Rectal smooth muscle tissue (tissue), 1 donor: Measurements from ENCODE around the gene OR52E6.

Experiments
- H3K27ac ChIP-seq: one replicate; pipeline ENCODE4 v1.7.0; 2013; ENCODE audit warnings: low read depth, low read length, inconsistent platforms
- H3K27me3 ChIP-seq: one replicate; pipeline ENCODE4 v1.7.0; 2013; ENCODE audit warnings: low read length; ENCODE audit not compliant: control insufficient read depth, insufficient read depth
- H3K36me3 ChIP-seq: one replicate; pipeline ENCODE4 v1.7.0; 2013; ENCODE audit warnings: low read length; ENCODE audit not compliant: control insufficient read depth, insufficient read depth
- H3K4me1 ChIP-seq: one replicate; pipeline ENCODE4 v1.7.0; 2013; ENCODE audit warnings: low read length; ENCODE audit not compliant: control insufficient read depth, insufficient read depth
- H3K4me3 ChIP-seq: one replicate; pipeline ENCODE4 v1.7.0; 2013; ENCODE audit warnings: low read length
- H3K9ac ChIP-seq: one replicate; pipeline ENCODE4 v1.7.0; 2013; ENCODE audit warnings: low read length

Gene OR52E6

GRCh38 chr11:5841797-5842196 lies at the start of gene OR52E6:
Gene OR52E6, minus strand, starts transcription at chr11:5841897. Its CDS starts 0 bp downstream, at chr11:5841897.
- no peak within 1 kb of the TSS for H3K4me3 ChIP-seq

DNA sequence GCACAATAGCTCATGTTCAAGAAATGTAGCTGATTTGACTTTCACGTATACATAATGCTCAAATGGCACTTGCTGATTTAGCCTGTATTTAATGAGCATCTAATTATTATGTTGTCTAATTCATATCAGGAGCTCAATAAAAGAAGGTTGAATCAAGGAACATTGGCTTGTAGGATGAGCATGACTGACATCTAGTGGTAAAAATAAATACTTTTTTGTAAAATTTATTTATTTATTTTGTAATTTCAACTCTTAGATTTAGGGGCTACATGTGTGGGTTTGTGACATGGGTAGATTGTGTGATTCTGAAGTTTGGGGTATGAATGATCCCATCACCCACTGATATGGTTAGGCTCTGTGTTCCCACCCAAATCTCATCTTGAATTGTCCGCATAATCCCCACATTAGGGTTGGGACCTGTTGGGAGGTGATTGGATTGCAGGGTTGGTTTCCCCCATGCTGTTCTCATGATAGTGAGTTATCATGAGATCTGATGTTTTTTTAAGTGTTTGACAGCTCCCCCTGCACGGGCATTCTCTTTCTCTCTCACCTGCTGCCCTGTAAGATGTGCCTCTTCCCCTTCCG lies 49.6 kb upstream of the OR52E6 start:
- H3K4me1 ChIP-seq = no peaks in the 10 kb centered on the region
- no peak overlapping the region for H3K9ac ChIP-seq
- no peaks in the 10 kb centered on the region for H3K27me3 ChIP-seq
- H3K36me3 ChIP-seq = no peaks in the 10 kb centered on the region
- H3K4me3 ChIP-seq = no peak overlapping the region
- H3K27ac ChIP-seq = no peak overlapping the region

More at GRCh38 chr11:5841797-5842196, at the start of gene OR52E6:
- Histone ChIP-seq H3K4me1 (no peaks in the 10 kb centered on the region), H3K27ac (no peak within 1 kb of the TSS), H3K9ac (no peak within 1 kb of the TSS), H3K27me3 (no peaks in the 10 kb centered on the region), H3K36me3 (no peaks in the 10 kb centered on the region)

GRCh38 chr11:5887661-5888060 lies 46.0 kb upstream of the OR52E6 start:
- no peak overlapping the region for H3K4me3 ChIP-seq
- no peak overlapping the region for H3K27ac ChIP-seq
- H3K9ac ChIP-seq = no peak overlapping the region
- H3K4me1 ChIP-seq = no peaks in the 10 kb centered on the region
- no peaks in the 10 kb centered on the region for H3K36me3 ChIP-seq
- no peaks in the 10 kb centered on the region for H3K27me3 ChIP-seq

DNA sequence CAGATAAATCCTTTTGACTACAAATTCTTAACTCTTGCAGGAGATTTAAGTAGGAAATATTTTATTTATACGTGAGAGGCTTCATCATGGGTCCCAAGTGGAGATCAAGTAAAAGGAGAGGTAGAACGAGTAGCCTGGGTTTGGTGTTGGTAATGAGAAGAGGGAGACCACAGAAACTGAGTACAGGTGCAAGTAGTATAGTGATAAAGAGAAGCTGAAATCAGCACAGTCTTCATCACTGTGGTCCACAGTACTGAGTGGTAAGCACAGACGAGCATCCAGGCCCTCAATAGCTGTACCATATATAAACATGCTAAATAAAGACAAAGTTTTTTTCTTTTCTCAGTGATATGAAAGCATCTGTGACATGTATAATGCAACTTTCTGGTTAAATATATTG lies 45.5 kb upstream of the OR52E6 start:
- H3K4me1 ChIP-seq = no peaks in the 10 kb centered on the region
- no peak overlapping the region for H3K27ac ChIP-seq
- no peaks in the 10 kb centered on the region for H3K36me3 ChIP-seq
- H3K9ac ChIP-seq = no peak overlapping the region
- no peaks in the 10 kb centered on the region for H3K27me3 ChIP-seq
- H3K4me3 ChIP-seq = no peak overlapping the region

DNA sequence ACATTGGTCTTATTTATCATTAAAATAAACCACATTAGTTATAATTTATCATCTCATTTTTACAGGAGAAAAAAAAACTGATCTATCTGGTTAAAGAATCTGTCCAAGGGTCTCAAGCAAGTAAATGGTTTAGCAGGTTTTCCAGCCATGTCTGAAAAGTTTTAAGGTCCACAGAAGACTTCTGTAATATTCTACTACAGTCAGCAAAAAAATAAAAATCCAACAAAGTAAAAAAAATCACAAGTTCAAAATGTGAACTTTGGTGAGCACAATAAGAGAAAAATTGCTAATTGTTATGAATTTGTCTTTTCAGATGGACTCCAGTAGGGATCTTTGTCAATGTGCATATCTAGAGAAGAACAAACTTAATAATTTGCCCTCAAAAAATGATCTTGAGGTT lies 40.1 kb upstream of the OR52E6 start:
- Histone ChIP-seq H3K4me3 (no peak overlapping the region), H3K4me1 (no peaks in the 10 kb centered on the region), H3K9ac (no peak overlapping the region), H3K27me3 (no peaks in the 10 kb centered on the region), H3K27ac (no peak overlapping the region), H3K36me3 (no peaks in the 10 kb centered on the region)

GRCh38 chr11:5880329-5880728 lies 38.6 kb upstream of the OR52E6 start, which contains the start of gene OR52E4:
Gene OR52E4, plus strand, starts transcription at chr11:5880629. Its CDS starts 3,664 bp downstream, at chr11:5884293.
- Histone ChIP-seq H3K27ac (no peak within 1 kb of the TSS), H3K9ac (no peak within 1 kb of the TSS), H3K4me3 (no peak within 1 kb of the TSS), H3K36me3 (no peaks in the 10 kb centered on the region), H3K4me1 (no peaks in the 10 kb centered on the region), H3K27me3 (no peaks in the 10 kb centered on the region)

GRCh38 chr11:5878564-5878963 lies 36.9 kb upstream of the OR52E6 start:
- Histone ChIP-seq H3K27me3 (no peaks in the 10 kb centered on the region), H3K4me1 (no peaks in the 10 kb centered on the region), H3K4me3 (no peak overlapping the region), H3K9ac (no peak overlapping the region), H3K36me3 (no peaks in the 10 kb centered on the region), H3K27ac (no peak overlapping the region)

GRCh38 chr11:5865826-5866225 lies 24.1 kb upstream of the OR52E6 start:
- no peak overlapping the region for H3K4me3 ChIP-seq
- no peak overlapping the region for H3K9ac ChIP-seq
- no peaks in the 10 kb centered on the region for H3K4me1 ChIP-seq
- H3K27ac ChIP-seq = no peak overlapping the region
- no peaks in the 10 kb centered on the region for H3K27me3 ChIP-seq
- no peaks in the 10 kb centered on the region for H3K36me3 ChIP-seq

GRCh38 chr11:5857590-5857989 lies 15.9 kb upstream of the OR52E6 start, which contains the start of gene OR52E8:
Gene OR52E8, minus strand, starts transcription at chr11:5857690. Its CDS starts 0 bp downstream, at chr11:5857690.
- no peak within 1 kb of the TSS for H3K27ac ChIP-seq
- no peak within 1 kb of the TSS for H3K9ac ChIP-seq
- H3K27me3 ChIP-seq = no peaks in the 10 kb centered on the region
- no peak within 1 kb of the TSS for H3K4me3 ChIP-seq
- H3K36me3 ChIP-seq = no peaks in the 10 kb centered on the region
- H3K4me1 ChIP-seq = no peaks in the 10 kb centered on the region

GRCh38 chr11:5851002-5851401 lies 9.3 kb upstream of the OR52E6 start:
- Histone ChIP-seq H3K4me1 (no peaks in the 10 kb centered on the region), H3K9ac (no peak overlapping the region), H3K36me3 (no peaks in the 10 kb centered on the region), H3K27ac (no peak overlapping the region), H3K4me3 (no peak overlapping the region), H3K27me3 (no peaks in the 10 kb centered on the region)

- Histone ChIP-seq H3K27ac (no peak overlapping the region), H3K4me3 (no peak overlapping the region), H3K4me1 (no peaks in the 10 kb centered on the region), H3K36me3 (no peaks in the 10 kb centered on the region), H3K9ac (no peak overlapping the region), H3K27me3 (no peaks in the 10 kb centered on the region)
These were observed 6.0 kb upstream of the OR52E6 start for GRCh38 chr11:5847711-5848110.

DNA sequence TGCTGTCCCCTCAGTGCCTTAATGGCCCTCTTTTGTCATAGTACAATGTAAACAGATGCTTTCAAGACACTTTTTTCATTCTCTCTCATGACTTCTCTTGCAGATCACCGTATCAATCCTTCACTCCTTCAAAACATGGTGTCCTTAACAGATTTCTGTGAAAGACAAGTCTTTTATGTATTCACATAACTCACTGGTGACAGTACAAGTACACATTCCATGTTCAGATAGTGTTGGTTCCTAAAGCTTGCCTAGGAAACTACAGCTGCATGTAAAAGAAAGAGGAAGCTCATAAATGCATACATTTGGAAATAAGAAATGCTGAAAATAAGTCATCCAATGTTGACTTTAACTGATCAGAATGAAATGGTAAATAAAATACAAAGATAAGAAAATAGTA lies 5.0 kb upstream of the OR52E6 start:
- Histone ChIP-seq H3K27me3 (no peaks in the 10 kb centered on the region), H3K4me1 (no peaks in the 10 kb centered on the region), H3K27ac (no peak overlapping the region), H3K36me3 (no peaks in the 10 kb centered on the region), H3K4me3 (no peak overlapping the region), H3K9ac (no peak overlapping the region)

GRCh38 chr11:5837695-5838094 lies 4.0 kb downstream of the OR52E6 start:
- no peak overlapping the region for H3K27ac ChIP-seq
- H3K27me3 ChIP-seq = no peaks in the 10 kb centered on the region
- H3K4me3 ChIP-seq = no peak overlapping the region
- H3K9ac ChIP-seq = no peak overlapping the region
- no peaks in the 10 kb centered on the region for H3K4me1 ChIP-seq
- no peaks in the 10 kb centered on the region for H3K36me3 ChIP-seq
